ENCODE measurements around the gene BCR. TPM values are rescaled to one million over a fixed set of nuclear protein-coding genes. Genes with fewer than 3 reads are reported as not detected.

BCR gene
- total and polyA plus RNA-seq, 2 of the 13 experiments (the other 11 are each of a cell fraction or from before 2014, with no cell fraction given) = 19.9 to 33.6 TPM

- peak; percentile 42; the same call in 1 of the 2 replicates for TF ChIP-seq USF2 (IDR thresholded peaks at IDR 0.05; ENCODE audit: low read depth, low read length)
- TF ChIP-seq USF2 (CRISPR knock-in tag; IDR thresholded peaks at IDR 0.05; ENCODE audit: borderline replicate concordance) = peak; percentile 69; the same call in 1 of the 2 replicates
- 0 out of 2 replicates have a peak, but pooled peaks have one; percentile 57 for TF ChIP-seq ZNF546 (CRISPR knock-in tag; conservative IDR thresholded peaks at IDR 0.05)
- peak; percentile 90 for TF ChIP-seq UBTF (CRISPR knock-in tag; IDR thresholded peaks at IDR 0.05)
- TF ChIP-seq NFE2L1 (CRISPR knock-in tag; IDR thresholded peaks at IDR 0.05; ENCODE audit: borderline replicate concordance) = no peak
- peak; percentile 46; the same call in 1 of the 2 replicates for TF ChIP-seq ZMAT3 (CRISPR knock-in tag; conservative IDR thresholded peaks at IDR 0.05)
- TF ChIP-seq ZC3H13 (CRISPR knock-in tag; IDR thresholded peaks at IDR 0.05) = no peak
Measured at GRCh38 chr22:23216461-23217170, 36.3 kb downstream of the BCR start (continued).
